CD14-positive monocyte (primary cell): ENCODE results near the gene SPTAN1. TPM values are rescaled to one million over a fixed set of nuclear protein-coding genes. Genes with fewer than 3 reads are reported as not detected.

Source experiments
- DNase-seq, 3 donors: peaks; one replicate each; pipeline ENCODE4 v3.0.0-alpha.2; 2011 to 2022
- H2AFZ ChIP-seq: 2 replicates; pipeline ENCODE4 v1.6.0; 2012; ENCODE audit warnings: mild to moderate bottlenecking, low read depth, low read length, inconsistent platforms; ENCODE audit not compliant: insufficient read depth, poor library complexity, severe bottlenecking
- H3K27ac ChIP-seq, 2 donors: 1 replicate in 1 of 2; 2 replicates in 1 of 2; pipeline ENCODE4 v1.5.1; 2012 to 2013; ENCODE audit warnings: low read length in 2 of 2, control low read depth in 1 of 2, inconsistent platforms in 1 of 2, low read depth in 1 of 2, mild to moderate bottlenecking in 1 of 2
- H3K27me3 ChIP-seq, 2 donors: one replicate each; pipeline versions ENCODE4 v1.6.0 to v1.6.1; 2011 to 2013; ENCODE audit warnings: low read length in 2 of 2; ENCODE audit not compliant: control insufficient read depth in 2 of 2, insufficient read depth in 2 of 2
- H3K36me3 ChIP-seq, 2 donors: replicated peaks in 1 of 2; 1 replicate in 1 of 2; 2 replicates in 1 of 2; pipeline versions ENCODE4 v1.5.1 to v1.6.1; 2012 to 2013; ENCODE audit warnings: low read length in 2 of 2, control low read depth in 1 of 2, inconsistent platforms in 1 of 2, mild to moderate bottlenecking in 1 of 2; ENCODE audit not compliant: insufficient read depth in 2 of 2, control insufficient read depth in 1 of 2
- H3K4me1 ChIP-seq, 2 donors: 1 replicate in 1 of 2; 2 replicates in 1 of 2; pipeline versions ENCODE4 v1.5.1 to v1.6.1; 2012 to 2013; ENCODE audit warnings: low read length in 2 of 2, control low read depth in 1 of 2, inconsistent platforms in 1 of 2, mild to moderate bottlenecking in 1 of 2, moderate library complexity in 1 of 2; ENCODE audit not compliant: insufficient read depth in 2 of 2, control insufficient read depth in 1 of 2
- H3K4me2 ChIP-seq: replicated peaks from 2 replicates; pipeline ENCODE3; 2012; ENCODE audit warnings: low read length, moderate library complexity, mild to moderate bottlenecking; ENCODE audit not compliant: poor library complexity, severe bottlenecking; ENCODE audit errors: extremely low read depth
- H3K4me3 ChIP-seq, 3 experiments: fragments of 200-600 bp in 1 of 3; sonication (generic) in 1 of 3; replicated peaks in 1 of 3; 1 replicate in 2 of 3; 2 replicates in 1 of 3; pipeline ENCODE4 v1.5.1; 2011 to 2013; ENCODE audit warnings: low read length in 3 of 3, mild to moderate bottlenecking in 3 of 3, control low read depth in 2 of 3, low read depth in 2 of 3, inconsistent platforms in 1 of 3, moderate library complexity in 1 of 3
- H3K79me2 ChIP-seq: 2 replicates; pipeline ENCODE4 v1.6.0; 2012; ENCODE audit warnings: mild to moderate bottlenecking, control low read depth, inconsistent platforms, low read length, moderate library complexity; ENCODE audit not compliant: insufficient read depth
- H3K9ac ChIP-seq: 2 replicates; pipeline ENCODE4 v1.6.0; 2017; ENCODE audit warnings: low read length, mild to moderate bottlenecking; ENCODE audit not compliant: insufficient read depth, poor library complexity, severe bottlenecking
- H3K9me3 ChIP-seq, 2 donors: replicated peaks in 1 of 2; 1 replicate in 1 of 2; 2 replicates in 1 of 2; pipeline versions ENCODE4 v1.5.1 to v1.6.1; 2012 to 2013; ENCODE audit warnings: low read length in 2 of 2, control low read depth in 1 of 2; ENCODE audit not compliant: control insufficient read depth in 1 of 2, insufficient read depth in 1 of 2
- H4K20me1 ChIP-seq: 2 replicates; pipeline ENCODE4 v1.6.0; 2012; ENCODE audit warnings: mild to moderate bottlenecking, low read length, control low read depth, moderate library complexity; ENCODE audit not compliant: insufficient read depth
- H3K27ac Mint-ChIP-seq, 7 donors: one replicate each; pipeline ENCODE4 v1.8.0; 2020; ENCODE audit warnings: mild to moderate bottlenecking in 7 of 7, mixed read lengths in 7 of 7, moderate library complexity in 6 of 7, inconsistent platforms in 2 of 7
- H3K27me3 Mint-ChIP-seq, 3 donors: one replicate each; pipeline ENCODE4 v1.8.0; 2021 to 2022; ENCODE audit warnings: low read depth in 3 of 3, mild to moderate bottlenecking in 3 of 3, mixed read lengths in 3 of 3, moderate library complexity in 3 of 3, inconsistent platforms in 1 of 3
- H3K36me3 Mint-ChIP-seq, 2 donors: one replicate each; pipeline ENCODE4 v1.8.0; 2020; ENCODE audit warnings: mixed read lengths in 2 of 2, inconsistent platforms in 1 of 2, mild to moderate bottlenecking in 1 of 2
- H3K4me1 Mint-ChIP-seq: one replicate; pipeline ENCODE4 v1.8.0; 2020; ENCODE audit warnings: mild to moderate bottlenecking, mixed read lengths
- H3K4me3 Mint-ChIP-seq, 2 donors: one replicate each; pipeline ENCODE4 v1.8.0; 2020; ENCODE audit warnings: mild to moderate bottlenecking in 2 of 2, mixed read lengths in 2 of 2, moderate library complexity in 1 of 2
- H3K9me3 Mint-ChIP-seq, 7 donors: one replicate each; pipeline ENCODE4 v1.8.0; 2020 to 2022; ENCODE audit warnings: mixed read lengths in 7 of 7, mild to moderate bottlenecking in 6 of 7, moderate library complexity in 6 of 7, inconsistent platforms in 2 of 7
- CTCF ChIP-seq: fragments of 200-600 bp; IDR thresholded peaks from one replicate; pipeline ENCODE4 v1.8.0; 2022; ENCODE audit warnings: antibody characterized with exemption, mild to moderate bottlenecking
- WGBS: methylation state at CpG from one replicate; pipeline ENCODE4 v1.1.5; 2013; ENCODE audit warnings: missing lambda C conversion rate; ENCODE audit not compliant: insufficient coverage; 5-methylcytosine and 5-hydroxymethylcytosine counted together
- intact Hi-C, 2 donors: fragments of 100-400 bp; cut with micrococcal nuclease; formaldehyde crosslinking; loops; one replicate each; pipeline versions ENCODE4 v1.15.0 to v1.15.1; 2023
- polyA plus RNA-seq, 3 donors: library from polyadenylated mRNA; depleted of rRNA in 1 of 3; unstranded in 2 of 3; stranded (reverse) in 1 of 3; fragments of 300-500 nt in 2 of 3; fragments of >200 nt in 1 of 3; fragmentation: Illumina TruSeq in 2 of 3; gene quantifications; 1 replicate in 2 of 3; 2 replicates in 1 of 3; pipeline ENCODE4 v1.2.3, GENCODE V29; 2012 to 2021

Gene SPTAN1
- polyA plus RNA-seq, 3 donors = 6.2 to 40.8 (median 8.5) TPM

- Mint-ChIP-seq H3K27ac (no peak overlapping the region), H3K27me3 (no peaks in the 10 kb centered on the region), H3K4me3 (no peak overlapping the region), H3K4me1 (peaks cover 19% of the 10 kb centered on the region), H3K36me3 (peaks cover 19 to 23% of the 10 kb centered on the region in 2 donors), H3K9me3 (peaks cover 0 to 3% (median 0%) of the 10 kb centered on the region in 7 donors)
- Histone ChIP-seq H3K4me1 (peaks cover 12 to 14% of the 10 kb centered on the region in 2 donors), H3K79me2 (no peaks in the 10 kb centered on the region), H3K27ac (no peak overlapping the region), H3K27me3 (no peaks in the 10 kb centered on the region), H3K9ac (no peak overlapping the region), H3K4me2 (no peak overlapping the region), H4K20me1 (no peaks in the 10 kb centered on the region), H2AFZ (no peak overlapping the region), H3K36me3 (peaks cover 12 to 22% of the 10 kb centered on the region in 2 donors), H3K4me3 (no peak overlapping the region), H3K9me3 (no peaks in the 10 kb centered on the region)
- TF ChIP-seq CTCF = no peak
- WGBS = 100% methylated on average over 2 of the region's 3 CpGs
- DNase-seq = no peak
- intact Hi-C loops = no loop called here
These were observed 5.9 kb upstream of the SPTAN1 start for GRCh38 chr9:128546504-128546903.

GRCh38 chr9:128548876-128549275 lies 3.5 kb upstream of the SPTAN1 start:
- no peak for DNase-seq
- peaks cover 25 to 29% of the 10 kb centered on the region in 2 donors for H3K4me1 ChIP-seq
- H3K27me3 Mint-ChIP-seq = no peaks in the 10 kb centered on the region
- H4K20me1 ChIP-seq = peaks cover 2% of the 10 kb centered on the region
- H3K36me3 ChIP-seq = peaks cover 0 to under 1% of the 10 kb centered on the region in 2 donors
- H3K79me2 ChIP-seq = peaks cover 11% of the 10 kb centered on the region
- peaks cover 24% of the 10 kb centered on the region for H3K4me1 Mint-ChIP-seq
- no peak overlapping the region for H3K4me3 ChIP-seq
- H3K27me3 ChIP-seq = no peaks in the 10 kb centered on the region
- peaks cover 0 to 3% (median 0%) of the 10 kb centered on the region in 7 donors for H3K9me3 Mint-ChIP-seq
- peaks cover 2 to 3% of the 10 kb centered on the region in 2 donors for H3K36me3 Mint-ChIP-seq
- intact Hi-C loops = no loop called here
- H3K9ac ChIP-seq = no peak overlapping the region
- H3K27ac ChIP-seq = no peak overlapping the region
- H3K4me2 ChIP-seq = no peak overlapping the region
- WGBS = 98% methylated on average over 5 of the region's 7 CpGs
- peak overlapping the region in 4 of 7 donors; percentile 2 to 47 (median 14) for H3K27ac Mint-ChIP-seq
- no peak overlapping the region for H2AFZ ChIP-seq
- no peak overlapping the region for H3K4me3 Mint-ChIP-seq
- no peaks in the 10 kb centered on the region for H3K9me3 ChIP-seq
- TF ChIP-seq CTCF = no peak
